SK-N-SH treated with all-trans-retinoic acid at 6 μM for 48 hours (cell line): ENCODE results near the gene BMP8A.

Experiments
- BACH2 ChIP-seq: fragments of 250-450 bp; sonication (Bioruptor Pico); IDR thresholded peaks from 2 replicates; pipeline ENCODE4 v1.9.0; 2021; ENCODE audit warnings: mild to moderate bottlenecking, borderline replicate concordance
- ZFP3 ChIP-seq: fragments of 250-450 bp; sonication (Bioruptor Pico); IDR thresholded peaks from 2 replicates; pipeline ENCODE4 v1.5.0; 2020; ENCODE audit warnings: mild to moderate bottlenecking, moderate library complexity
- TF ChIP-seq, protein P1 (sequence below): fragments of 250-450 bp; sonication (Bioruptor Pico); IDR thresholded peaks from 2 replicates; pipeline ENCODE4 v1.8.0; 2020; ENCODE audit warnings: mild to moderate bottlenecking, moderate library complexity, borderline replicate concordance

DNA sequence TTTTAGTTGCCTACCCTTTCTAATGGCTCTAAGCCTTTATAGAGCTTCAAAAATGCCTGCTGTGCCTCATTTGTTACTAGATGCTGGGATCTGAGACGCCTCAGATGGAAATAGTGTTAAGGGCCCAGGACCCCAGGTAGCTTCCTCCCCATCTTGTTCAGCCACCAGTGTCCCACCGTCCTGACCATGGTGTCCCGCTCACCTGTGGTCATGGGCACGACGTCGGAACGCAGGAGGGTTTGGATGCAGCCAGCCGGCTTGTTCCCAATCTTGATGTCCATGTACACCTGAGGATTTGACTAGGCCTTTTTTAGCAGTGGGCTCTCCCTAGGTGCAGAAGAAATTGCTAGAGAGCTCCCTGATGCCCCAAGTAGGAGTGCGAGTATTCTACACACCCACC is 54.1 kb downstream of the BMP8A start:
- TF ChIP-seq, protein P1, sequence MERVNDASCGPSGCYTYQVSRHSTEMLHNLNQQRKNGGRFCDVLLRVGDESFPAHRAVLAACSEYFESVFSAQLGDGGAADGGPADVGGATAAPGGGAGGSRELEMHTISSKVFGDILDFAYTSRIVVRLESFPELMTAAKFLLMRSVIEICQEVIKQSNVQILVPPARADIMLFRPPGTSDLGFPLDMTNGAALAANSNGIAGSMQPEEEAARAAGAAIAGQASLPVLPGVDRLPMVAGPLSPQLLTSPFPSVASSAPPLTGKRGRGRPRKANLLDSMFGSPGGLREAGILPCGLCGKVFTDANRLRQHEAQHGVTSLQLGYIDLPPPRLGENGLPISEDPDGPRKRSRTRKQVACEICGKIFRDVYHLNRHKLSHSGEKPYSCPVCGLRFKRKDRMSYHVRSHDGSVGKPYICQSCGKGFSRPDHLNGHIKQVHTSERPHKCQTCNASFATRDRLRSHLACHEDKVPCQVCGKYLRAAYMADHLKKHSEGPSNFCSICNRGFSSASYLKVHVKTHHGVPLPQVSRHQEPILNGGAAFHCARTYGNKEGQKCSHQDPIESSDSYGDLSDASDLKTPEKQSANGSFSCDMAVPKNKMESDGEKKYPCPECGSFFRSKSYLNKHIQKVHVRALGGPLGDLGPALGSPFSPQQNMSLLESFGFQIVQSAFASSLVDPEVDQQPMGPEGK (CRISPR knock-in tag) = no peak
- no peak for TF ChIP-seq ZFP3
- no peak for TF ChIP-seq BACH2 (CRISPR knock-in tag)
